NCI-H2081 (cell line): ENCODE results near the gene CLDN7.

Experiments used
- DNase-seq, 2 experiments: peaks; one replicate each; lab custom pipeline; 2025; lab: John Stamatoyannopoulos, UW

Gene CLDN7, protein sequence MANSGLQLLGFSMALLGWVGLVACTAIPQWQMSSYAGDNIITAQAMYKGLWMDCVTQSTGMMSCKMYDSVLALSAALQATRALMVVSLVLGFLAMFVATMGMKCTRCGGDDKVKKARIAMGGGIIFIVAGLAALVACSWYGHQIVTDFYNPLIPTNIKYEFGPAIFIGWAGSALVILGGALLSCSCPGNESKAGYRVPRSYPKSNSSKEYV

GRCh38 chr17:7262192-7262934, at the start of gene CLDN7:
Gene CLDN7 (minus strand): TSS chr17:7262478. CDS start chr17:7262043, 435 bp downstream.
- peak; percentile 56 to 78 for DNase-seq

GRCh38 chr17:7311110-7311705, 48.9 kb upstream of the CLDN7 start:
- DNase-seq: no peak

- no peak for DNase-seq
Measured at GRCh38 chr17:7309628-7310027, 47.4 kb upstream of the CLDN7 start.

DNA sequence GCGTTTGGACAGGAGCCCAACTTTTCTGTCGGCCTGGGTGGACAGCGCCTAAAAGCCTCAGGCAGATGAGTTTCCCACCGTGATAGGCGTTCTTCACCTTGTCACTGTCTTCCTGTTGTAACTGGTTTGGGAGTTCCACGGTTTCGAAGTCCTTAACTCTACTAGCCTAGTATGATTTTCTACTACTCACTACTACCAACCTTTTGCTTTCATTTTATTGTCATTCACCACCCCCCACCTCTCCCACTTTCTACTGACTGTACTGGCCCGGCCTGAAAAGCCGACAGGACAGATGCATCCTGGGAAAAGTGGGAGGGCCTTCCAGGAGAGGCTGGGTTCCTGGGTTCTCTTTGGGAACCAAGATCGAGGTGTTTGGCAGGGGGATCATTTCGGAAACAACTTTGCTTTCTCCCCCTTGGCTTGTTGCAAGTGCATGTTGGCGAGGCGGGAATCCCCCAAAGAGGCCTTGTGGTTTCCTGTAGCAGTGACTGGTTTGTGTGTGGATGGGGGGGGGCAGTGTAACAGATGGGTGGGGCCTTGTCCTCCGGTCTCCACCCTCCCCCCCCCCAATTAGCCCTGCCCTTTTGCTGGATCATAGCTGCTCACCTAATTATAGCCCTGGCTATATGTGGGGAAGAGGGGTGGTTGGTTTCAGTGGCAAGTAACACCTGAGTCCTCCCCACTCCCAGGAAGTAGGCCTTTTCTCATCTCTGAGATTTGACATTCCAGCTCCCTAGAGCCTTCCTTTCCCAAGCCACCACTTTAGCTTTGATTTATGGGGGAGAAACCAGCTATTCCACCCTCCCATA, 46.6 kb upstream of the CLDN7 start:
- DNase-seq: peak; percentile 38 to 64

DNA sequence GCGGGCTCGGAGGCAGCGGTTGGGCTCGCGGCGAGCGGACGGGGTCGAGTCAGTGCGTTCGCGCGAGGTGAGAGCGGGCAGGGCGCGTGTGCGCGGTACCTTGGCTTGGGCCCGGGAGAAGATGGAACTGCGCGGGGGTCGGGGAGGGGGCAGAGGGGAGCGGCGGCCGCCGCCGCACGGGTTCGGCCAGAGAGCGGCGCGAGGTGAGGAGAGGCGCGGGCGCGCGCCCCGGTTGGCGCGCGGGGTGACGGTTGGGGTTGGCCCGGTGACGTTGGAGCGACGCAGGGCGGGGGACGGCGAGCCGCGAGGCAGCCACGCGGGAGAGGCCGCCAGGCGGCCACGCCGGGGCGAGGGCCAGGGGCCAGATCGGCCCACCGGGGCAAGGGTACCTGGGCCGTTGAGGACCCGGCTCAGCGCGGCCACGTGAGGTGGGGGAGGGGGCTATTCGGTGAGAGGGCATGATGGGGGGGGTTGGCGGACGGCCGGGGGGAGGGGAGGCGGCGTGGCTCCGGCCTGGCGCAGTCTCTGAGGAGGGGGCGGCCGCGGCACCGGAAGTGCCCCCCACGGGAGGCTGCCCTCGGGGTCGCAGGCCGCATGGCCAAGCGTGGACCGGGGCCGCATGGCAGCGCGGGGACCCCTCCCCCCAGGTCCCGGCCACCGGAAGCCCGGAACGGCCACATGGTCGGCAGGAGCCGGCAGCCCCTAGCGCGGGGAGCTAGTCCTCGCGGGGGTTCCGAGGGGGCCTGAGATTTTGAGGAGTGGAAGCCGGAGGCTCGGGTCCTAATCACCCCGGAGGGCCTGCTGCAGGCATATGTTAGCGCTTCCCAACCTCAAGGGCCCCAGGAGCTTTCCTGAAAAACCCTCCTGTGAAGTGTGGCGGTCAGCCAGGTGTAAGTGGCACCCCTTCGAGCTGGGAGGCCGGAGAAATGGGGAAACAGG, 45.7 kb upstream of the CLDN7 start:
- peak in 1 of 2 experiments; percentile 37 for DNase-seq

- peak; percentile 98 for DNase-seq
Measured at GRCh38 chr17:7306911-7307685, 44.8 kb upstream of the CLDN7 start, which contains the start of gene EIF5A. Gene EIF5A (plus strand): TSS chr17:7307628. CDS start chr17:7309636, 2,008 bp downstream.

DNA sequence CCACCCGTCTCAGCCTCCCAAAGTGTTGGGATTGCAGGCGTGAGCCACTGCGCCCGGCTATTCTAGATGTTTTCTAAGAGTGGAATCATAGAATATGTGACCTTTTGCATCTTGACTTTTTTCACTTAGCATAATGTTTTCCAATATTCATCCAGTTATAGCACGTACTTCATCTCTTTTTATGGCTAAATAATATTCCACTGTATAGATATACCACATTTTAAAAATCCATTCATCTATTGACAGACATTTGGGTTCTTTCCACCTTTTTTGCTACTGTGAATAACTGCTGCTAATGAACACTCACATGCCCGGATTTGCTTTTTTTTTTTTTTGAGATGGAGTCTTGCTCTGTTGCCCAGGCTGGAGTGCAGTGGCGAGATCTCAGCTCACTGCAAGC, 41.9 kb upstream of the CLDN7 start:
- no peak for DNase-seq

DNA sequence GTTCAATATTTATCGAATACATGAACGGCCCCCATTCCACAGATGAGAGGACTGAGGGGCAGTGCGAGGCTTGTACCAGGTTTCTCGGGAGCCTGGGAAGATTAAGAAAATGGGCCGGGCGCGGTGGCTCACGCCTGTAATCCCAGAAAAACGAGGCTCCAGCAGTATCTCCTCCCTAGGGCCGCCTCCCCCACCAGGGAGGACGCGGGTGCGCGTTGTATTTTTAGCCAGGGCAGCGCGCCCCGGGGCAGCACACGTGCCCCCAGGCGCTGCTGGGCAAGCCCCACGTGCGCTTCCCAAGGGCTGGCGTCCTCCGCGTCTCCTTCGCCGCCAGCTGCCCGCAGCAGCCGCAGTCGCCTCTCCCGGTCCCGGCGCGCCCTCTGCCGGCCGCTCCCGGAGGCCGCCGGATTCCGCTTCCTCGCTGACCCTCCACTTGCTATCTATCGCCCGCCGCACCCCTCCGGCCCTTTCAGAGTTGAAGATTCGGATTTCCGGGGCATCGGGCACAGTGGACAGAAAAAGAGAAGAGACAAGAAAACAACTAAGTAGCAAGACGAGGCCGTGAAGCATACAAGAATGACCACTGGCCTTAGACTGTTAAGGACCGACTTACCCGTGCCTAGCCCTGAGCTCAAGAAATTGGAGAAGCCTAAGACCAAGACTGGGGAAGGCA, 34.0 kb upstream of the CLDN7 start:
- DNase-seq: peak; percentile 59 to 68

- no peak for DNase-seq
Measured at GRCh38 chr17:7295230-7296180, 33.2 kb upstream of the CLDN7 start.

GRCh38 chr17:7294614-7295153, 32.4 kb upstream of the CLDN7 start, which contains the start of gene YBX2:
Gene YBX2 (minus strand): TSS chr17:7294639. CDS start chr17:7294500, 139 bp downstream.
- peak; percentile 53 for DNase-seq

DNA sequence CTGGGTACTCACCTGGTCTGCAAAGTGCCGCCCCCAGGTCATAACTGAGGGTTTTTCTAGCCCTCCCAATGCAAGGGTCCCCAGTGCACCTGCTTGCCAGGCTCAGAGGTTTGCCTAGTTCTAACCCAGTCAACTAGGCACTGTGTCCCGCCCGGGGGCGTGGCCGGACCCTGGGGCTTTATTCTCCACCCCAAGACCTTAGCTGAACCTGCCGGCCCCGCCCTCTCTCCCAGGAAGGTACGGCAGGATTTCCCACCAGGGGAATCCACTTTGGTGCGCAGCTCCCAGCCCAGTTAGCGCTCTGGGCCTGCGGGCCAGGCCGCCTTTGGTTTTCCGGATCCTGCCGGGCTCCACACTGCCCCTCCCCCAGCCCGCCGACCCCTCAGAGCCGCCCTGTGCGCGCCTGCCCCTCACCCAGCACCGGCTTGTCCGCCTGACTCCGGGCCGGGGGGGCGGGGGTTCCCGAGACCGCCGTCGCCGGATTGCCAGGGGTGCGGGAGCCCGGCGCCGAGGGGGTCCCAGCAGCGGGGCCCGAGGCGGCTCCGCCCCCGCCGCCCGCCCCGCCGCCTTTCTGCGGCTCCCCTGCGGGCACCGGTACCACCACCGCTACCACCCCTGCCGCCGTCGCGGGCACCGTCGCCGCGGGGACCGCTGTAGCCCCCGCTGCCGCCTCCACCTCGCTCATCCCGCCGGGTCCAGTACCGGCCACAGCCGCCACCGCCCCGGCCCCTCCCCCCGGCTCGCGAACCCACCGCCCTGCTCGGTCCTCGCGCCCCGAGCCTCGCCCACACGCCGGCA, 31.7 kb upstream of the CLDN7 start:
- DNase-seq: no peak

DNA sequence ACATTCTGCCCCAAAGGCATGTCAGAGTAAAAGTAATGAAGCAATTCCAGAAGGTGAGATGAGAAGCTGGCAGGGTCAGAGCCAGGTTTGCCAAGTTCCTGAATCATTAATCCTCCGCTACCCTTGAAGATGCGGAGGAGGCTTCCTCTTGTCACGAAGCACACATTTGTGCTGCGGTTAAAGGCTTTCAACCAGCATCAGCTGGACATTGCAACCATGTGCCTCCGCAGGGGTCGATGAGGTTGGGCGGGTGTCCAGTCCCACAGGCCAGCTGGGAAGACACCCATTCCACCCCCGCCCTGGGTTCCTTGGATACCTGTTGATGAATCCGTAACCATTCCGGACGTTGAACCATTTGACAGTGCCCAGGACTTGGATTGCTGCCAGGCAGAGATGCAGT, 30.9 kb upstream of the CLDN7 start:
- no peak for DNase-seq

GRCh38 chr17:7292729-7293128, 30.5 kb upstream of the CLDN7 start:
- DNase-seq: no peak

- no peak for DNase-seq
Measured at GRCh38 chr17:7292194-7292593, 29.9 kb upstream of the CLDN7 start.

- DNase-seq: no peak
Measured at GRCh38 chr17:7290685-7291084, 28.4 kb upstream of the CLDN7 start.

- DNase-seq: no peak
Measured at GRCh38 chr17:7290166-7290565, 27.9 kb upstream of the CLDN7 start.
